Peyer's patch (tissue), 4 donors: Measurements from ENCODE around the gene FURIN. TPM values are rescaled to one million over a fixed set of nuclear protein-coding genes. Genes with fewer than 3 reads are reported as not detected.

Experiments
- DNase-seq, 3 donors: peaks; one replicate each; pipeline ENCODE4 v3.0.0-alpha.2; 2017 to 2019
- H3K27ac ChIP-seq, 4 donors: fragments of 200-600 bp; sonication (generic); one replicate each; pipeline ENCODE4 v1.5.1; 2016 to 2019
- H3K27me3 ChIP-seq, 2 donors: fragments of 200-600 bp; sonication (generic); one replicate each; pipeline ENCODE4 v1.5.1; 2019
- H3K36me3 ChIP-seq, 3 donors: fragments of 200-600 bp; sonication (generic); one replicate each; pipeline ENCODE4 v1.5.1; 2016 to 2019
- H3K4me1 ChIP-seq, 4 donors: fragments of 200-600 bp; sonication (generic); one replicate each; pipeline ENCODE4 v1.5.1; 2016 to 2019
- H3K4me3 ChIP-seq, 4 donors: fragments of 200-600 bp; sonication (generic); 1 replicate in 3 of 4; 2 replicates in 1 of 4; pipeline ENCODE4 v1.5.1; 2016 to 2019; ENCODE audit warnings: mild to moderate bottlenecking in 1 of 4
- H3K9me3 ChIP-seq, 4 donors: fragments of 200-600 bp; sonication (generic); one replicate each; pipeline ENCODE4 v1.5.1; 2016 to 2019; ENCODE audit warnings: mild to moderate bottlenecking in 1 of 4
- CTCF ChIP-seq, 6 experiments: fragments of 450-650 bp in 4 of 6; fragments of 200-600 bp in 2 of 6; sonication (generic) in 1 of 6; IDR thresholded peaks; one replicate each; pipeline ENCODE4 v1.5.1; 2017 to 2019; ENCODE audit warnings: antibody characterized with exemption in 6 of 6, mild to moderate bottlenecking in 3 of 6, moderate library complexity in 1 of 6
- POLR2A ChIP-seq, 2 donors: fragments of 450-650 bp; IDR thresholded peaks; one replicate each; pipeline ENCODE4 v1.5.1; 2017; ENCODE audit warnings: antibody characterized with exemption in 2 of 2, mild to moderate bottlenecking in 2 of 2, moderate library complexity in 2 of 2
- total RNA-seq, 4 donors: library from RNA; depleted of rRNA; stranded (reverse); fragments of >200 nt; gene quantifications; one replicate each; pipeline ENCODE4 v1.1.0, GENCODE V29; 2016

Gene FURIN
- total RNA-seq, 4 donors from 2014 or later = 53.6 to 76.7 (median 70.1) TPM

GRCh38 chr15:90880381-90881145 is 12.2 kb downstream of the FURIN start:
- no peaks in the 10 kb centered on the region for H3K9me3 ChIP-seq
- H3K27me3 ChIP-seq = no peaks in the 10 kb centered on the region
- no peak overlapping the region for H3K27ac ChIP-seq
- H3K4me3 ChIP-seq = no peak overlapping the region
- peak in 1 of 3 donors; percentile 42 for DNase-seq
- TF ChIP-seq POLR2A (IDR thresholded peaks at IDR 0.05) (no peak), CTCF (IDR thresholded peaks at IDR 0.05) (no peak)
- peaks cover 7 to 26% (median 16%) of the 10 kb centered on the region in 4 donors for H3K4me1 ChIP-seq
- peaks cover 0 to 67% (median 0%) of the 10 kb centered on the region in 3 donors for H3K36me3 ChIP-seq

GRCh38 chr15:90881181-90881977 is 13.0 kb downstream of the FURIN start:
- TF ChIP-seq POLR2A (IDR thresholded peaks at IDR 0.05) = no peak
- no peak for TF ChIP-seq CTCF (IDR thresholded peaks at IDR 0.05)
- no peaks in the 10 kb centered on the region for H3K9me3 ChIP-seq
- H3K27me3 ChIP-seq = no peaks in the 10 kb centered on the region
- peaks cover 7 to 29% (median 18%) of the 10 kb centered on the region in 4 donors for H3K4me1 ChIP-seq
- no peak overlapping the region for H3K27ac ChIP-seq
- peaks cover 0 to 59% (median 0%) of the 10 kb centered on the region in 3 donors for H3K36me3 ChIP-seq
- peak in 1 of 3 donors; percentile 49 for DNase-seq
- no peak overlapping the region for H3K4me3 ChIP-seq

DNA sequence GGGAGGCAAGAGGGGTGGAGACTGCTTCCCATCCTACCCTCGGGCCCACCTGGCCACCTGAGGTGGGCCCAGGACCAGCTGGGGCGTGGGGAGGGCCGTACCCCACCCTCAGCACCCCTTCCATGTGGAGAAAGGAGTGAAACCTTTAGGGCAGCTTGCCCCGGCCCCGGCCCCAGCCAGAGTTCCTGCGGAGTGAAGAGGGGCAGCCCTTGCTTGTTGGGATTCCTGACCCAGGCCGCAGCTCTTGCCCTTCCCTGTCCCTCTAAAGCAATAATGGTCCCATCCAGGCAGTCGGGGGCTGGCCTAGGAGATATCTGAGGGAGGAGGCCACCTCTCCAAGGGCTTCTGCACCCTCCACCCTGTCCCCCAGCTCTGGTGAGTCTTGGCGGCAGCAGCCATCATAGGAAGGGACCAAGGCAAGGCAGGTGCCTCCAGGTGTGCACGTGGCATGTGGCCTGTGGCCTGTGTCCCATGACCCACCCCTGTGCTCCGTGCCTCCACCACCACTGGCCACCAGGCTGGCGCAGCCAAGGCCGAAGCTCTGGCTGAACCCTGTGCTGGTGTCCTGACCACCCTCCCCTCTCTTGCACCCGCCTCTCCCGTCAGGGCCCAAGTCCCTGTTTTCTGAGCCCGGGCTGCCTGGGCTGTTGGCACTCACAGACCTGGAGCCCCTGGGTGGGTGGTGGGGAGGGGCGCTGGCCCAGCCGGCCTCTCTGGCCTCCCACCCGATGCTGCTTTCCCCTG is 13.8 kb downstream of the FURIN start:
- Histone ChIP-seq H3K27me3 (no peaks in the 10 kb centered on the region), H3K36me3 (peaks cover 0 to 51% (median 0%) of the 10 kb centered on the region in 3 donors), H3K4me1 (peaks cover 7 to 29% (median 18%) of the 10 kb centered on the region in 4 donors), H3K27ac (peak overlapping the region in 2 of 4 donors; percentile 3 to 90), H3K4me3 (no peak overlapping the region), H3K9me3 (no peaks in the 10 kb centered on the region)
- DNase-seq = peak in 1 of 3 donors; percentile 52
- no peak for TF ChIP-seq CTCF (IDR thresholded peaks at IDR 0.05)

DNA sequence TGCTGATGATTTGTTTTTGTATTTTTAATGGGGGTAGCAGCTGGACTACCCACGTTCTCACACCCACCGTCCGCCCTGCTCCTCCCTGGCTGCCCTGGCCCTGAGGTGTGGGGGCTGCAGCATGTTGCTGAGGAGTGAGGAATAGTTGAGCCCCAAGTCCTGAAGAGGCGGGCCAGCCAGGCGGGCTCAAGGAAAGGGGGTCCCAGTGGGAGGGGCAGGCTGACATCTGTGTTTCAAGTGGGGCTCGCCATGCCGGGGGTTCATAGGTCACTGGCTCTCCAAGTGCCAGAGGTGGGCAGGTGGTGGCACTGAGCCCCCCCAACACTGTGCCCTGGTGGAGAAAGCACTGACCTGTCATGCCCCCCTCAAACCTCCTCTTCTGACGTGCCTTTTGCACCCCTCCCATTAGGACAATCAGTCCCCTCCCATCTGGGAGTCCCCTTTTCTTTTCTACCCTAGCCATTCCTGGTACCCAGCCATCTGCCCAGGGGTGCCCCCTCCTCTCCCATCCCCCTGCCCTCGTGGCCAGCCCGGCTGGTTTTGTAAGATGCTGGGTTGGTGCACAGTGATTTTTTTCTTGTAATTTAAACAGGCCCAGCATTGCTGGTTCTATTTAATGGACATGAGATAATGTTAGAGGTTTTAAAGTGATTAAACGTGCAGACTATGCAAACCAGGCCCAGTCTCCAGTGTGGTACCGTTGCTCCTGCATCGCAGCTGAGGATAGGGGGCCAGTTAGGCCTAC is 14.6 kb downstream of the FURIN start:
- TF ChIP-seq CTCF (IDR thresholded peaks at IDR 0.05) = no peak
- no peak for TF ChIP-seq POLR2A (IDR thresholded peaks at IDR 0.05)
- Histone ChIP-seq H3K4me3 (no peak overlapping the region), H3K36me3 (peaks cover 0 to 43% (median 0%) of the 10 kb centered on the region in 3 donors), H3K27ac (peak overlapping the region; percentile 67 to 90 (median 85)), H3K9me3 (no peaks in the 10 kb centered on the region), H3K4me1 (peaks cover 7 to 29% (median 18%) of the 10 kb centered on the region in 4 donors), H3K27me3 (no peaks in the 10 kb centered on the region)
- peak in 1 of 3 donors; percentile 39 for DNase-seq
